ENCODE results near the gene PNN.
"Not testable (repeated sequence)": the region's sequence is repeated elsewhere in the genome, so short reads cannot be mapped to it uniquely, and the experiment has no call there.

Gene PNN

GRCh38 chr14:39174560-39175444 is at the start of gene PNN:
PNN (plus strand) TSS chr14:39175254; CDS start chr14:39175280, 26 bp downstream.
- peak; percentile 99 for DNase-seq (ENCODE audit: low read depth)

DNA sequence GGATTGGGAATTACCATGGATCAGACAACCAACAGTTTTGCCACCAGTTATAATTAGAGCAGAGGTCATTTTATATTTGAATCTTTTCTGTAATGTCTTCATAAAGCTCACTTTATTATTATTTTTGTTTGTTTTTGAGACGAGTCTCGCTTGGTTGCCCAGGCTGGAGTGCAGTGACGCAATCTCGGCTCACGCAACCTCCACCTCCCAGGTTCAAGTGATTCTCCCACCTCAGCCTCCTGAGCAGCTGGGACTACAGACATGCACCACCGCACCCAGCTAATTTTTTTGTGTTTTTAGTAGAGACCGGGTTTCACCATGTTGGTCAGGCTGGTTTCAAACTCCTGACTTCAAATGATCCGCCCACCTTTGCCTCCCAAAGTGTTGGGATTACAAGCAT is 37.2 kb upstream of the PNN start:
- not testable (repeated sequence) for DNase-seq (ENCODE audit: low read depth)

DNA sequence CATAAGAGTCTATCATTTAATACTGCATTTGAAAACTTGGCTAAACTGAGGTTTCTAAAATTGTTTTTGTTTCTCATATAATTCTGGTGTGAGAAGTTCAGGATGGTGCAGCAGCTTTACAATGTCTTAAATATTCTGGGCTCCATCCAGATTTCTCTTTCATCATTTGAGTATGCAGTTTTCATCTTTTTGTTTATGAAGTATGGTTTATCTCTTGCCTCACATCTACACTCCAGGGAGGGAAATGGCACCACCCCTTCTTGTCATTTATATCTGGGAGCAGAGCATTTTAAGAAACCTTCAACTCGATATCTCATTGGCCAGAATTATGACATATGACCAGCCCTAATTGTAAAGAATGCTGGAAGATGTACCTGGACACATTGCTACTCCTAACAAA is 36.6 kb upstream of the PNN start:
- no peak for DNase-seq (ENCODE audit: low read depth)

GRCh38 chr14:39140170-39140569 is 34.9 kb upstream of the PNN start:
- DNase-seq (ENCODE audit: low read depth): no peak

- DNase-seq (ENCODE audit: low read depth): not testable (repeated sequence)
These were observed 33.4 kb upstream of the PNN start for GRCh38 chr14:39141623-39142022.

DNA sequence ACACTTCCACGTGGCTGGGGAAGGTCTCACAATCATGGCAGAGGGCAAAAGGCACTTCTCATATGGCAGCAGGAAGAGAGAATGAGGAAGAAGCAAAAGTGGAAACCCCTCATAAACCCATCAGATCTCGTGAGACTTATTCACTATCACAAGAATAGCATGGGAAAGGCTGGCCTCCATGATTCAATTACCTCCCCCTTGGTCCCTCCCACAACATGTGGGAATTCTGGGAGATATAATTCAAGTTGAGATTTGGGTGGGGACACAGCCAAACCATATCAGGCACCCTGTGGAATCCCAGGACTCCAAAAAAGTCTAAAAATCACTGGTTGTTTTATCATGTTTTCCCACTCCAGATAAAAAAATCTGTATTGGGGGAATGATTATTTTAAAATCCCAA is 31.8 kb upstream of the PNN start:
- not testable (repeated sequence) for DNase-seq (ENCODE audit: low read depth)

- DNase-seq (ENCODE audit: low read depth): no peak
These were observed 29.6 kb upstream of the PNN start for GRCh38 chr14:39145266-39145966.

DNA sequence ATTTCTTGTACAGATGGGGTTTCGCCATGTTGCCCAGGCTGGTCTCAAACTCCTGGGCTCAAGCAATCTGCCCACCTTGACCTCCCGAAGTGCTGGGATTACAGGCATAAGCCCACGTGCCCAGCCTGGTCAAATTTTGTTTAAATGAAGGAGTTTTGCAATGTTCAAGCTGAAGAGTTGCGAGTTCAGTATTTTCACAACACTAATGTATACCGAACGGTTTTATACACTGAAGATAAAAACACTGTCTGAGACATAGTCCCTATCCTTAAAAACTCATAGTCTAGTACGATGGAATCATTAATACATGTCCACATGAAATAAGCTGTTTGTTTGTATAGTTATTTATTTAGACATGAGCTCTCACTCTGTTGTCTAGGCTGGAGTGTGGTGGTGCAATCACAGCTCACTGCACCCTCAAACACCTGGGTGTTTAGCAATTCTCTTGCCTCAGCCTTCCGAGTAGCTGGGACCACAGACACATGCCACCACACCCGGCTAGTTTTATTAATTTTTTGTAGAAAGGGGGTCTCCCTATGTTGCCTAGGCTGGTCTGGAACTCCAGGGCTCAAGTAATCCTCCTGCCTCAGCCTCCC is 20.4 kb upstream of the PNN start:
- DNase-seq (ENCODE audit: low read depth): no peak

- DNase-seq (ENCODE audit: low read depth): no peak
These were observed 17.6 kb upstream of the PNN start for GRCh38 chr14:39157491-39157890.

- DNase-seq (ENCODE audit: low read depth): no peak
These were observed 16.7 kb upstream of the PNN start for GRCh38 chr14:39158222-39158858.

DNA sequence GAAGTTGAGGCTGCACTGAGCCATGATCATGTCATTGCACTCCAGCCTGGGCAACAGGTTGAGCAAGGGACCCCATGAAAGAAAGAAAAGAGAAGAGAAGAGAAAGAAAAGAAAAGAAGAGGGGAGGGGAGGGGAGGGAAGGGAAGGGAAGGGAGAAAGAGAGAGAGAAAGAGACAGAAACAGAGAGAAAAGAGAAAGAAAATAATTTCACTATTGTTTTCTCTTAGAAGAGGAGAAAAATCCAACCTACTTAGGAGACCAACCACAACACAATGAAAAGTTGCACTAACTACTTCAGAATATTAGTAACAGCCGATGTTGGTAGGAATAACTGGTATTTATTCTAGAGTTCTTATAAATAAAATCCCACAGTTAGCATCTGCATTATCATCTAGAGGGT is 14.6 kb upstream of the PNN start:
- no peak for DNase-seq (ENCODE audit: low read depth)

DNA sequence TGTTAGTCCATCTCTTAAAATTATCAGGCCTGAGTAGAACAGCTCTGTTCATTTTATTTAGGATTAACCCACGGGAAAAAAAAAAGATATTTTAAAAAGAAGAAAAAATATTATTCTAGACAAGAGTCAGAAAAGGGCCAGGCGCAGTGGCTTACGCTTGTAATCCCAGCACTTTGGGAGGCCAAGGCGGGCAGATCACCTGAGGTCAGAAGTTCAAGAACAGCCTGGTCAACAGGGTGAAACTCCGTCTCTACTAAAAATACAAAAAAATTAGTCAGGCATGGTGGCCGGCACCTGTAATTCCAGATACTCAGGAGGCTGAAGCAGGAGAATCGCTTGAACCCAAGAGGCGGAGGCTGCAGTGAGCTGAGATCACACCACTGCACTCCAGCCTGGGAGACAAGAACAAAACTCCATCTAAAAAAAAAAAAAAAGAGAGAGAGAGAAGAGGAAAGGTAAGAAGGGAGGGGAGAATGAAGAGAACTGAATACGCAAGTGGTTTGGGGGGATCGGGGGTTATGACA is 7.2 kb upstream of the PNN start:
- DNase-seq (ENCODE audit: low read depth): not testable (repeated sequence)

GRCh38 chr14:39168591-39168990 is 6.5 kb upstream of the PNN start:
- no peak for DNase-seq (ENCODE audit: low read depth)

DNA sequence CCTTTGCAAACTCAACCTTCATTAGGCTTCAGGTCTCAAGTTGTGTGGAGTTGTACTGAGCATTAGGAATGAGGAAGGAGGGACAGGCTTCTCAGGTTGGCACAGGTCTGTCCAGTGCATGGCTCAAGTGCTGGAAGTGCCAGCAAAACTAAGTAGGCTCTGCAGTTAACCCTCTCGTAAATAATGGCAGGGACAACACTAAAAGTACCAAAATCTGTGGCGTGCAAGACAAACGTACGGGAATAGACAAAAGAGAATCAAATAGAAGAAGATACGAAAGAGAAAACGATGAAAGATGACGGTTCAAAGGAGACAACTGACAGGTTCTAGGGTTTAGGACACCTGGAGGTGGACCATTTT is 5.5 kb upstream of the PNN start:
- DNase-seq (ENCODE audit: low read depth): no peak

DNA sequence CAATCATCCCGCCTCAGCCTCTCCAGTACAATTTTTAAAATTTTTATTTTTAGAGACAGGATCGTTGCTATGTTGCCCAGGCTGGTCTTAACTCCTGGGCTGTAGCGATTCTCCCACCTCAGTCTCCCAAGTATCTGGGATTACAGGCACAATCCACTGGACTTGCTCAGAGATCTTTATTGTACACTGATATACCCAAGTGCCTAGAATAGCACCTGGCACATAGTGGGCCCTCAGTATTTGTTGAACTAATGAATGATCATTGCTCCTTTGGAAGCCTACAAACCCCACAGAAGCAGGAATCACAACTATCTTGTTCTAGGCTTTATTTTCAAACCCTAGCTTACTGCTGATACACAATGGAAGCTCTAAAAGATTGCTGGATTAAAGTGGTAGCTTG is 1.9 kb upstream of the PNN start:
- DNase-seq (ENCODE audit: low read depth): no peak

DNA sequence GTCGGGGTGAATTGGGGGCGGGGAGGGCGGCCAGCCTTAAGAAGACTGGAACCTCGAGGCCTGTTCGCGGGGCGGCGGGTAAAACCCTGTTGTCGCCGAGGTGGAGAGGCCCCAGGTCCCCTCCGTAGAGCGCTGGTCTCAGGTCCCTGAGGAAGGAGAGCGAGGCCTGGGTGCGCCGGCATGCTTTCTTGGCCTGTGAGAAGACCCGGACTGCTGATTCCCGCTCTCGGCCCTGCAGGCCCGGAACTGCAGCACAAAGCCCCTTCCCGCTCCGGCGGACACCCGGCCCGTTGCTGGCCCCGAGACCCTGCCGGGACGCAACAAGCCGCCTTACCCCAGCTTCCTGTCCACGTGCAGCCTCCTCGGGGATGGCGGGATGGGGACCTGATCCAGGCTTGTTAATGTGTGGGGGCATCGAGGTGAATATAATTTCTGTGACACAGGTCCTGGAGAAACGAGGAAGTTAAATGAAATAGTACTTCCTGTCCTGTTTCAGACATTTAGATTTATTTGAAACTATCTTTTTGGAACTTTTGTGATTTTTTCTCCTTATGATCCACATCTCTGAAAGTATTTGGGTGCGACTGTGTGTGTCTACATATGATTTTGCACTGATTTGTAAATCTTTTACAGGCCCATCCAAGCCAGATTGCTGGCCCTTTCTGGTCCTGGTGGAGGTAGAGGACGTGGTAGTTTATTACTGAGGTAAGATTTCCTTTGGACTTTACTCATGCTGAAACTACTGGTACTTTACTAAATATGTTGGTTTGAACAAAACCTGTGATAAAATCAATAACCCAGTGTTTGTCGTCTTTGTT is 600 bp downstream of the PNN start:
- DNase-seq (ENCODE audit: low read depth): no peak

DNA sequence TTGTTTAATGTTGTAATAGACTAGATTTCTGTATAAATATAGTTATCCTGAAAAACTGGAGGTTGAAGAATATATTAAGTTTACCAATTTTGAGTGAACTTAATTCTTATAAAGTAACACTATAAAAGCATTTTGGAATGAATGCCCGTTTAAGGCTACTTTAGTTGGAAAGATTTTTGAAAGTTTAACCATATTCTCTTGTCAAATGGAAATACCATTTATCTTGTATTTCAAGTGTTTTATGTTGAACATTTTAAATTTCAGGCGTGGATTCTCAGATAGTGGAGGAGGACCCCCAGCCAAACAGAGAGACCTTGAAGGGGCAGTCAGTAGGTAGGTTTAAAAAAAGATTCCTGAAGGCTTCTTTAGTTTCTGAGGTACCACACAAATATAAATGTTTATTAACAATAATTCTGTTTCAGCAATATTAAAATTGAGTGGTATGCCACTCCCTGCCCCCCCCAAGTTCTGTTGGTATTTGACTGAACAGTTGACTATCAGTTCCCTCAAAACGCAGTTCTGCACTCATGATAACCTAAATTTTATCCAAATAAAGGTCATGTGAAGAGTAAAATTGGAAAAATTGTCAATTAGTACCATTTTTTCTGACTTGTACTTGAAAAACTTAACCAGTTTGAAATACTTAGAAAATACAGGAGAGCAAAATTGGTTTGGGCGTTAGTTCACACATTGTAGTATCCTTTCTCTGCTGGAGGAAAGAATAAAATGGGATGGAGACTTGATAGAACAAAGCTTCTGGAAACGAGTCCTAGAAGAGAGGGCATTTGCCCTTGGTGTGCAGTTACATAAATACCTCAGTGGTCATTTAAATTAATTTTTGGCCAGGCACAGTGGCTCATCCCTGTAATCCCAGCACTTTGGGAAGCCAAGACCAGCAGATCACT is 1.5 kb downstream of the PNN start:
- no peak for DNase-seq (ENCODE audit: low read depth)

GRCh38 chr14:39177168-39177545 is 2.1 kb downstream of the PNN start:
- DNase-seq (ENCODE audit: low read depth): no peak

DNA sequence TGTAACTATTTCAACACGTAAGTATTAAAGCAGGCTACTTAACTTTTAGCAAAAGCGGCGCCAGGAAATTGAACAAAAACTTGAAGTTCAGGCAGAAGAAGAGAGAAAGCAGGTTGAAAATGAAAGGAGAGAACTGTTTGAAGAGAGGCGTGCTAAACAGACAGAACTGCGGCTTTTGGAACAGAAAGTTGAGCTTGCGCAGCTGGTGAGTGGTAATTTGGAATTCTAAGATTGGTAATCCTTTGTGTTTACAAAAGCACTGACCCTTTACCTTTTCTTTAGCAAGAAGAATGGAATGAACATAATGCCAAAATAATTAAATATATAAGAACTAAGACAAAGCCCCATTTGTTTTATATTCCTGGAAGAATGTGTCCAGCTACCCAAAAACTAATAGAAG is 4.0 kb downstream of the PNN start:
- no peak for DNase-seq (ENCODE audit: low read depth)

DNA sequence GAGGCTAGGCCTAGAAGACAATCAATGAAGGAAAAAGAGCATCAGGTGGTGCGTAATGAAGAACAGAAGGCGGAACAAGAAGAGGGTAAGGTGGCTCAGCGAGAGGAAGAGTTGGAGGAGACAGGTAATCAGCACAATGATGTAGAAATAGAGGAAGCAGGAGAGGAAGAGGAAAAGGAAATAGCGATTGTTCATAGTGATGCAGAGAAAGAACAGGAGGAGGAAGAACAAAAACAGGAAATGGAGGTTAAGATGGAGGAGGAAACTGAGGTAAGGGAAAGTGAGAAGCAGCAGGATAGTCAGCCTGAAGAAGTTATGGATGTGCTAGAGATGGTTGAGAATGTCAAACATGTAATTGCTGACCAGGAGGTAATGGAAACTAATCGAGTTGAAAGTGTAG is 5.5 kb downstream of the PNN start:
- DNase-seq (ENCODE audit: low read depth): no peak
